ENCODE data around the gene CFAP65. TPM values are rescaled to one million over a fixed set of nuclear protein-coding genes. Genes with fewer than 3 reads are reported as not detected.

CFAP65 gene
- total and polyA plus RNA-seq, 2 of the 13 experiments (the other 11 are each of a cell fraction or from before 2014, with no cell fraction given), result 0.05 TPM; not detected in 1

DNA sequence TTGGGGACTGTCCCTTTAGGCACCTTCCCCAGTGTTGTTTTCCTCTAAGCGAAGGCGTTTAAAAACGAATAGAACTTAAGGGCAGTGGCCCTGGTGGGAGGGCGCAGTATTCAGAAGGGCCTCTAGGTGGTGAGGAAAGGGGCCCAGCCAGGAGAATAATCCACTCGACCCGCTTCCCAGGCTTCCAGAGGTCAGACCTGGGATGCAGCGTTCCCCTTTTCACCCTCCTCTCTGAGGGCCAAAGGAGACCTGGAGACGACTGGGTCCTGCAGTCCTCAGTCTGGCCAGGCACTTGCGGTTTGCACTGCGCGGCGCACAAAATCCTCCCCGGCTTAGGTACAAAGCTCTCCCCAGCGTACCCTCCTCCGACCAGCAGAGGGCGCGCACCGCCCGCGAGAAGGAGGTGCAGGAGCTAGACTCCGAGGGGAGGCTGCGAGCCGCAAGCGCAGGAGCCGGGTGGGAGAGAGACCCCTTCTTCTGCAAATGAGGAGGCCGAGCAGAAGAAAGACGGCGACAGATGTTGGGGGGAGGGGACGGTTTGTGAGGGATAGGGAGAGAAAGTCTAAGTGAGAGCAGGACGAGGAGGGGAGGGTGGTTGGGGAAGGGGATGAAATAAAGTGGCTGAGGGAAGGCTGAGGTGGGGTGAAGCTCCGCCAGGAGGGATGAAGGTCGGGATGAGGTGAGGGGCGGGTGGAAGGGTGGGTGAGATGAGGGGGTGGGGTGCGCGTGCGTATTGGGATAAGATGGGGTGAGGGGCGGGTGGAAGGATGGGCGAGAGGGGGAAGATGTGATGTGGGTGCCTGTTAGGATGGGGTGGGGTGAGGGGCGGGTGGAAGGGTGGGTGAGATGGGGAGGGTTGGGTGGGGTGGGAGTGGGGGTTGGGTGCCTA, 61.2 kb downstream of the CFAP65 start (continued):
- TF ChIP-seq, protein P1, sequence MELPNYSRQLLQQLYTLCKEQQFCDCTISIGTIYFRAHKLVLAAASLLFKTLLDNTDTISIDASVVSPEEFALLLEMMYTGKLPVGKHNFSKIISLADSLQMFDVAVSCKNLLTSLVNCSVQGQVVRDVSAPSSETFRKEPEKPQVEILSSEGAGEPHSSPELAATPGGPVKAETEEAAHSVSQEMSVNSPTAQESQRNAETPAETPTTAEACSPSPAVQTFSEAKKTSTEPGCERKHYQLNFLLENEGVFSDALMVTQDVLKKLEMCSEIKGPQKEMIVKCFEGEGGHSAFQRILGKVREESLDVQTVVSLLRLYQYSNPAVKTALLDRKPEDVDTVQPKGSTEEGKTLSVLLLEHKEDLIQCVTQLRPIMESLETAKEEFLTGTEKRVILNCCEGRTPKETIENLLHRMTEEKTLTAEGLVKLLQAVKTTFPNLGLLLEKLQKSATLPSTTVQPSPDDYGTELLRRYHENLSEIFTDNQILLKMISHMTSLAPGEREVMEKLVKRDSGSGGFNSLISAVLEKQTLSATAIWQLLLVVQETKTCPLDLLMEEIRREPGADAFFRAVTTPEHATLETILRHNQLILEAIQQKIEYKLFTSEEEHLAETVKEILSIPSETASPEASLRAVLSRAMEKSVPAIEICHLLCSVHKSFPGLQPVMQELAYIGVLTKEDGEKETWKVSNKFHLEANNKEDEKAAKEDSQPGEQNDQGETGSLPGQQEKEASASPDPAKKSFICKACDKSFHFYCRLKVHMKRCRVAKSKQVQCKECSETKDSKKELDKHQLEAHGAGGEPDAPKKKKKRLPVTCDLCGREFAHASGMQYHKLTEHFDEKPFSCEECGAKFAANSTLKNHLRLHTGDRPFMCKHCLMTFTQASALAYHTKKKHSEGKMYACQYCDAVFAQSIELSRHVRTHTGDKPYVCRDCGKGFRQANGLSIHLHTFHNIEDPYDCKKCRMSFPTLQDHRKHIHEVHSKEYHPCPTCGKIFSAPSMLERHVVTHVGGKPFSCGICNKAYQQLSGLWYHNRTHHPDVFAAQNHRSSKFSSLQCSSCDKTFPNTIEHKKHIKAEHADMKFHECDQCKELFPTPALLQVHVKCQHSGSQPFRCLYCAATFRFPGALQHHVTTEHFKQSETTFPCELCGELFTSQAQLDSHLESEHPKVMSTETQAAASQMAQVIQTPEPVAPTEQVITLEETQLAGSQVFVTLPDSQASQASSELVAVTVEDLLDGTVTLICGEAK (IDR thresholded peaks at IDR 0.05), result no peak
- TF ChIP-seq, protein P1 (CRISPR knock-in tag; IDR thresholded peaks at IDR 0.05), result no peak
- TF ChIP-seq NFYB (CRISPR knock-in tag; IDR thresholded peaks at IDR 0.05) (no peak; the same call in 1 of the 2 replicates), GABPA (IDR thresholded peaks at IDR 0.05; ENCODE audit: low read depth, low read length) (no peak), GABPA (CRISPR knock-in tag; IDR thresholded peaks at IDR 0.05; ENCODE audit: low read depth) (no peak)
- TF ChIP-seq, protein P2, sequence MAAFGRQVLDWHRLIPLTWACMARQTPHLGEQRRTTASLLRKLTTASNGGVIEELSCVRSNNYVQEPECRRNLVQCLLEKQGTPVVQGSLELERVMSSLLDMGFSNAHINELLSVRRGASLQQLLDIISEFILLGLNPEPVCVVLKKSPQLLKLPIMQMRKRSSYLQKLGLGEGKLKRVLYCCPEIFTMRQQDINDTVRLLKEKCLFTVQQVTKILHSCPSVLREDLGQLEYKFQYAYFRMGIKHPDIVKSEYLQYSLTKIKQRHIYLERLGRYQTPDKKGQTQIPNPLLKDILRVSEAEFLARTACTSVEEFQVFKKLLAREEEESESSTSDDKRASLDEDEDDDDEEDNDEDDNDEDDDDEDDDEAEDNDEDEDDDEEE (CRISPR knock-in tag; IDR thresholded peaks at IDR 0.05), result no peak
- TF ChIP-seq, protein P3, sequence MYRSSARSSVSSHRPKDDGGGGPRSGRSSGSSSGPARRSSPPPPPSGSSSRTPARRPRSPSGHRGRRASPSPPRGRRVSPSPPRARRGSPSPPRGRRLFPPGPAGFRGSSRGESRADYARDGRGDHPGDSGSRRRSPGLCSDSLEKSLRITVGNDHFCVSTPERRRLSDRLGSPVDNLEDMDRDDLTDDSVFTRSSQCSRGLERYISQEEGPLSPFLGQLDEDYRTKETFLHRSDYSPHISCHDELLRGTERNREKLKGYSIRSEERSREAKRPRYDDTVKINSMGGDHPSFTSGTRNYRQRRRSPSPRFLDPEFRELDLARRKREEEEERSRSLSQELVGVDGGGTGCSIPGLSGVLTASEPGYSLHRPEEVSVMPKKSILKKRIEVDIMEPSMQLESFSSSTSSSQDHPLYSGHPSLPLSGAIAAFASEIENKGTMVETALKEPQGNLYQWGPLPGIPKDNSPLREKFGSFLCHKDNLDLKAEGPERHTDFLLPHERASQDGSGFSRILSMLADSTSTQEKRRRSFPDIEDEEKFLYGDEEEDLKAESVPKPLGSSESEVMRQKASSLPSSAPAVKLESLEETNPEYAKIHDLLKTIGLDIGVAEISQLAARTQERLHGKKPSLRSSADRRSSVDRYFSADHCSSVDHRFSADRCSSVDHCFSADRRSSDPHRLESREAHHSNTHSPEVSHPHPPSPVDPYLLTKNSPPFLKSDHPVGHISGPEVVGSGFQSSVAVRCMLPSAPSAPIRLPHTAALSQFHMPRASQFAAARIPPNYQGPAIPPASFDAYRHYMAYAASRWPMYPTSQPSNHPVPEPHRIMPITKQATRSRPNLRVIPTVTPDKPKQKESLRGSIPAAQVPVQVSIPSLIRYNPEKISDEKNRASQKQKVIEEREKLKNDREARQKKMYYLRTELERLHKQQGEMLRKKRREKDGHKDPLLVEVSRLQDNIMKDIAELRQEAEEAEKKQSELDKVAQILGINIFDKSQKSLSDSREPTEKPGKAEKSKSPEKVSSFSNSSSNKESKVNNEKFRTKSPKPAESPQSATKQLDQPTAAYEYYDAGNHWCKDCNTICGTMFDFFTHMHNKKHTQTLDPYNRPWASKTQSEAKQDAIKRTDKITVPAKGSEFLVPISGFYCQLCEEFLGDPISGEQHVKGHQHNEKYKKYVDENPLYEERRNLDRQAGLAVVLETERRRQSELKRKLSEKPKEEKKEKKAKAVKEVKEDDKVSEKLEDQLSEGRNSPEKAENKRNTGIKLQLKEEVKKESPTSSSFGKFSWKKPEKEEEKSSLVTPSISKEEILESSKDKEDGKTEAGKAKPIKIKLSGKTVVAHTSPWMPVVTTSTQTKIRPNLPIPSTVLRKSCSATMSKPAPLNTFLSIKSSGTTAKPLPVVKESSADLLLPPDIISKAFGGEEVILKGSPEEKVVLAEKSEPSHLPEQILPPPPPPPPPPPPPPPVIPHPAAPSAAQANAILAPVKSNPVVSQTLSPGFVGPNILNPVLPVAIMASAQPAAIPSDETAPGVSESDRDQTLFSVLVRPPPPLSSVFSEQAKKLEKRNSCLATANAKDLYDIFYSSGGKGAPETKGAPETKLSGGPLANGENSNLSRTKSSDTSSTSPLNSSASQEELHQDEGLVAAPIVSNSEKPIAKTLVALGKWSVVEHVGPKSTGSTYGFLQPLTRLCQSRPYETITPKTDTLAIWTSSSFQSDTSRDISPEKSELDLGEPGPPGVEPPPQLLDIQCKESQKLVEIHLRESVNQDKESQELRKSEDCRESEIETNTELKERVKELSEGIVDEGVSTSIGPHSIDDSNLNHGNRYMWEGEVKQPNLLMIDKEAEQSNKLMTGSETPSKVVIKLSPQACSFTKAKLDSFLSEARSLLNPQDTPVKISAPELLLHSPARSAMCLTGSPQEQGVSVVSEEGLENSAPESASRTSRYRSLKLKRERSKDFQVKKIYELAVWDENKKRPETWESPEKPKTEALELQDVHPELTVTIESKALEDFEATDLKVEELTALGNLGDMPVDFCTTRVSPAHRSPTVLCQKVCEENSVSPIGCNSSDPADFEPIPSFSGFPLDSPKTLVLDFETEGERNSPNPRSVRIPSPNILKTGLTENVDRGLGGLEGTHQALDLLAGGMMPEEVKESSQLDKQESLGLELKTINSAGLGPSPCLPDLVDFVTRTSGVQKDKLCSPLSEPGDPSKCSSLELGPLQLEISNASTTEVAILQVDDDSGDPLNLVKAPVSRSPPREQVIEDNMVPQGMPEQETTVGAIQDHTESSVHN (CRISPR knock-in tag; IDR thresholded peaks at IDR 0.05), result no peak

Data from HepG2 (cell line).